HepG2 (cell line): ENCODE measurements around the gene CNOT6.

Source experiments
- CBX5 ChIP-seq: sonication (generic); formaldehyde crosslinking; IDR thresholded peaks from 2 replicates; pipeline ENCODE4 v1.4.0; 2020; ENCODE audit warnings: missing genetic modification reagents, borderline replicate concordance
- CTCF ChIP-seq: sonication (generic); formaldehyde crosslinking; IDR thresholded peaks from 2 replicates; pipeline ENCODE4 v1.5.0; 2020; ENCODE audit warnings: mild to moderate bottlenecking, missing genetic modification reagents, moderate library complexity
- FOXA1 ChIP-seq, 2 experiments: fragments of 450-650 bp in 1 of 2; sonication (generic) in 1 of 2; formaldehyde crosslinking in 1 of 2; IDR thresholded peaks; 2 replicates each; pipeline versions ENCODE4 v1.4.0 to v1.6.1; 2016 to 2020; ENCODE audit warnings: missing genetic modification reagents in 1 of 2
- HDAC6 ChIP-seq: fragments of 200-600 bp; sonication (generic); IDR thresholded peaks from 2 replicates; pipeline ENCODE4 v1.7.0; 2017; ENCODE audit warnings: mild to moderate bottlenecking, antibody characterized with exemption, low read length, low read depth
- NFKBIZ ChIP-seq: IDR thresholded peaks from 2 replicates; pipeline ENCODE4 v1.6.1; 2018; ENCODE audit warnings: missing genetic modification reagents, missing compliant biosample characterization
- RBFOX2 ChIP-seq: fragments of 200-400 bp; formaldehyde crosslinking; IDR thresholded peaks from 2 replicates; pipeline ENCODE4 v1.6.1; 2017; ENCODE audit warnings: low read depth, mild to moderate bottlenecking, low read length
- RXRB ChIP-seq: IDR thresholded peaks from 2 replicates; pipeline ENCODE4 v1.6.1; 2016; ENCODE audit warnings: borderline replicate concordance, missing genetic modification reagents, missing compliant biosample characterization
- SIN3A ChIP-seq: IDR thresholded peaks from 2 replicates; pipeline ENCODE4 v1.6.1; 2011; ENCODE audit warnings: low read depth, mild to moderate bottlenecking, control low read depth, low read length, borderline replicate concordance
- YY1 ChIP-seq: IDR thresholded peaks from 2 replicates; pipeline ENCODE4 v1.6.1; 2011; ENCODE audit warnings: low read length, low read depth, moderate library complexity, mild to moderate bottlenecking; ENCODE audit not compliant: insufficient read depth, insufficient replicate concordance
- ZFP36L2 ChIP-seq: sonication (generic); formaldehyde crosslinking; IDR thresholded peaks from 2 replicates; pipeline ENCODE4 v1.4.0; 2020; ENCODE audit warnings: missing genetic modification reagents
- ZNF407 ChIP-seq: sonication (generic); formaldehyde crosslinking; IDR thresholded peaks from one replicate; pipeline ENCODE4 v1.5.1; 2020; ENCODE audit warnings: mild to moderate bottlenecking, missing genetic modification reagents; ENCODE audit errors: not compliant biosample characterization
- TF ChIP-seq, protein P1 (sequence below): sonication (generic); formaldehyde crosslinking; IDR thresholded peaks from 2 replicates; pipeline ENCODE4 v1.5.0; 2020; ENCODE audit warnings: missing genetic modification reagents

- no peak for TF ChIP-seq HDAC6
- no peak for TF ChIP-seq SIN3A
- TF ChIP-seq FOXA1 (IDR thresholded peaks at IDR 0.05), result no peak
- TF ChIP-seq FOXA1 (CRISPR knock-in tag; IDR thresholded peaks at IDR 0.05), result no peak
- no peak for TF ChIP-seq YY1
- TF ChIP-seq ZFP36L2 (CRISPR knock-in tag), result no peak
- no peak for TF ChIP-seq ZNF407
- no peak for TF ChIP-seq NFKBIZ
- no peak for TF ChIP-seq CBX5 (CRISPR knock-in tag)
- TF ChIP-seq, protein P1, sequence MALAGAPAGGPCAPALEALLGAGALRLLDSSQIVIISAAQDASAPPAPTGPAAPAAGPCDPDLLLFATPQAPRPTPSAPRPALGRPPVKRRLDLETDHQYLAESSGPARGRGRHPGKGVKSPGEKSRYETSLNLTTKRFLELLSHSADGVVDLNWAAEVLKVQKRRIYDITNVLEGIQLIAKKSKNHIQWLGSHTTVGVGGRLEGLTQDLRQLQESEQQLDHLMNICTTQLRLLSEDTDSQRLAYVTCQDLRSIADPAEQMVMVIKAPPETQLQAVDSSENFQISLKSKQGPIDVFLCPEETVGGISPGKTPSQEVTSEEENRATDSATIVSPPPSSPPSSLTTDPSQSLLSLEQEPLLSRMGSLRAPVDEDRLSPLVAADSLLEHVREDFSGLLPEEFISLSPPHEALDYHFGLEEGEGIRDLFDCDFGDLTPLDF (CRISPR knock-in tag), result no peak
- no peak for TF ChIP-seq RXRB (CRISPR knock-in tag)
- no peak for TF ChIP-seq CTCF (CRISPR knock-in tag)
- TF ChIP-seq RBFOX2, result no peak
Observed at GRCh38 chr5:180602481-180603075, 108.4 kb downstream of the CNOT6 start.
